Upper lobe of right lung (tissue), 1 donor: Measurements from ENCODE around the gene CNNM4. TPM values are rescaled to one million over a fixed set of nuclear protein-coding genes. Genes with fewer than 3 reads are reported as not detected.
A peak's percentile ranks its signal among the peaks of the same experiment; 100 is the strongest.

Experiments used
- ATAC-seq: fragments of 200-7000 bp; cut with Tn5 transposase; one replicate; pipeline ENCODE4 v1.9.1; 2020; ENCODE audit warnings: mild to moderate bottlenecking, moderate library complexity
- DNase-seq: peaks from one replicate; pipeline ENCODE4 v3.0.0-alpha.2; 2020
- H3K27ac ChIP-seq: fragments of 200-600 bp; one replicate; pipeline ENCODE4 v1.8.0; 2022
- H3K27me3 ChIP-seq: fragments of 200-600 bp; one replicate; pipeline ENCODE4 v1.8.0; 2022; ENCODE audit warnings: mild to moderate bottlenecking
- H3K36me3 ChIP-seq: fragments of 200-600 bp; one replicate; pipeline ENCODE4 v1.8.0; 2022
- H3K4me1 ChIP-seq: fragments of 200-600 bp; one replicate; pipeline ENCODE4 v1.8.0; 2022
- H3K4me3 ChIP-seq: fragments of 200-600 bp; one replicate; pipeline ENCODE4 v1.8.0; 2022; ENCODE audit warnings: mild to moderate bottlenecking
- H3K9me3 ChIP-seq: fragments of 200-600 bp; one replicate; pipeline ENCODE4 v1.8.0; 2022
- CTCF ChIP-seq: fragments of 200-600 bp; IDR thresholded peaks from one replicate; pipeline ENCODE4 v1.8.0; 2022; ENCODE audit warnings: antibody characterized with exemption
- intact Hi-C: fragments of 100-400 bp; cut with DNase I; formaldehyde crosslinking; loops from one replicate; pipeline ENCODE4 v1.11.0; 2022
- total RNA-seq: library from RNA; stranded (reverse); fragmentation: NEBNext Ultra II Directional; extraction: Animal tissue kit (Norgen Biotek cat#: 25700); gene quantifications from one replicate; pipeline ENCODE4 v1.2.1, GENCODE V29; 2021
- donor health status: DM: no; HTN: yes; CAD: no; lungs with severe emphysema.

The CNNM4 gene
- total RNA-seq, 1 donor from 2014 or later: 15.0 TPM

GRCh38 chr2:96848264-96848663 lies 87.6 kb downstream of the CNNM4 start:
- TF ChIP-seq CTCF: no peak
- no peak overlapping the region for H3K4me3 ChIP-seq
- ATAC-seq: no peak
- H3K9me3 ChIP-seq: no peaks in the 10 kb centered on the region
- peaks cover 60% of the 10 kb centered on the region for H3K36me3 ChIP-seq
- no peak overlapping the region for H3K27ac ChIP-seq
- intact Hi-C loops: no loop called here
- no peak for DNase-seq
- no peaks in the 10 kb centered on the region for H3K27me3 ChIP-seq
- H3K4me1 ChIP-seq: no peaks in the 10 kb centered on the region

GRCh38 chr2:96852667-96853066 lies 92.0 kb downstream of the CNNM4 start:
- Histone ChIP-seq H3K4me3 (no peak overlapping the region), H3K9me3 (no peaks in the 10 kb centered on the region), H3K27me3 (no peaks in the 10 kb centered on the region), H3K36me3 (peaks cover 57% of the 10 kb centered on the region), H3K27ac (no peak overlapping the region), H3K4me1 (peaks cover 7% of the 10 kb centered on the region)
- no peak for TF ChIP-seq CTCF
- ATAC-seq (no peak), DNase-seq (no peak)
- intact Hi-C loops: no loop called here

- no peak overlapping the region for H3K27ac ChIP-seq
- H3K4me3 ChIP-seq: no peak overlapping the region
- no peaks in the 10 kb centered on the region for H3K9me3 ChIP-seq
- DNase-seq: no peak
- no peak for ATAC-seq
- H3K27me3 ChIP-seq: no peaks in the 10 kb centered on the region
- H3K4me1 ChIP-seq: peaks cover 7% of the 10 kb centered on the region
- TF ChIP-seq CTCF: no peak
- H3K36me3 ChIP-seq: peaks cover 51% of the 10 kb centered on the region
- intact Hi-C loops: no loop called here
Measured at GRCh38 chr2:96853321-96853720, 92.6 kb downstream of the CNNM4 start.

- DNase-seq (no peak), ATAC-seq (no peak)
- Histone ChIP-seq H3K27ac (peak overlapping the region; percentile 76), H3K27me3 (no peaks in the 10 kb centered on the region), H3K36me3 (peaks cover 37% of the 10 kb centered on the region), H3K4me3 (peak overlapping the region; percentile 84), H3K9me3 (no peaks in the 10 kb centered on the region), H3K4me1 (peaks cover 15% of the 10 kb centered on the region)
- no peak for TF ChIP-seq CTCF
- intact Hi-C loops: no loop called here
Measured at GRCh38 chr2:96856776-96857666, 96.3 kb downstream of the CNNM4 start.

GRCh38 chr2:96857667-96858372 lies 97.1 kb downstream of the CNNM4 start, which contains the start of gene ANKRD39:
Gene ANKRD39, minus strand, starts transcription at chr2:96858016. Its CDS starts 29 bp downstream, at chr2:96857987.
- peak within 1 kb of the TSS; percentile 76 for H3K27ac ChIP-seq
- H3K4me1 ChIP-seq: peaks cover 15% of the 10 kb centered on the region
- peak; percentile 84 for TF ChIP-seq CTCF
- no peaks in the 10 kb centered on the region for H3K27me3 ChIP-seq
- peak; percentile 97 for ATAC-seq
- intact Hi-C loops: no loop called here
- peak within 1 kb of the TSS; percentile 84 for H3K4me3 ChIP-seq
- peak; percentile 98 for DNase-seq
- no peaks in the 10 kb centered on the region for H3K9me3 ChIP-seq
- H3K36me3 ChIP-seq: peaks cover 41% of the 10 kb centered on the region
